GM19372 (cell line): ENCODE results near the gene BIRC2.
"Not testable (repeated sequence)": the region's sequence is repeated elsewhere in the genome, so short reads cannot be mapped to it uniquely, and the experiment has no call there.

Experiments used
- ATAC-seq: cut with Tn5 transposase; IDR thresholded peaks from one replicate; pipeline ENCODE4 v1.9.1; 2021; ENCODE audit warnings: mild to moderate bottlenecking, low read depth, moderate library complexity; ENCODE audit not compliant: unreplicated experiment

The BIRC2 gene

DNA sequence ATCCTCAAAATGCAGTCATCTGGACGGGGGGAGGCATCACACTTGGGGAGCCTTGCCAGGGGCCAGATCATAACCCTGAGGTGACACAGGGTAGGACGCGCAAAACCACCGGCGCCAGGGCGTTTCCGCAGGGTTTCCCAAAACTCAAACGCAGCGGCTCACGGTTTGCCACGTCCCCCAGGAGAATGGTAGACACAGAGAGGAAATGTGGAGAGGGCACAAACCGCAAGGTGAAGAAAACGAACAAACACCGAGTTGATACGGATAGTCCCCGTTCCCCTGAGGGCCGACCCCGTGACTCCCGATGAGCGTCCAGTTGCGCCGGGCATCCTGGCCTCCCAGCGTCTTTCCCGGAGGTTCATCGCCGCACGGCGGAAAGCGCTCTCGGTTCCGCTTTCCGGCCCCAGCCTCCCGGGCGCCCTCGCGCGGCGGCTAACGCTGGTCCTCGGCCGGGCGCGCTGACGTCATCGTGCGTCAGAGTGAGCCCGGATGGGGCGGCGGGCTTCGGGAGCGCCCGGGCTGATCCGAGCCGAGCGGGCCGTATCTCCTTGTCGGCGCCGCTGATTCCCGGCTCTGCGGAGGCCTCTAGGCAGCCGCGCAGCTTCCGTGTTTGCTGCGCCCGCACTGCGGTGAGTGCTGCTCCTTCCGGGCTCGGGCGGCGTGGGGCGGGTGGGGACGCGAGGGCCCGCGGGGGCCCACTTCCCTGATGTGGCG lies at the start of gene BIRC2:
TSS of gene BIRC2 (plus strand) at position 467 of the 714 bp plus-strand sequence. CDS start 2,641 bp downstream, outside the sequence.
- ATAC-seq: peak; percentile 91

DNA sequence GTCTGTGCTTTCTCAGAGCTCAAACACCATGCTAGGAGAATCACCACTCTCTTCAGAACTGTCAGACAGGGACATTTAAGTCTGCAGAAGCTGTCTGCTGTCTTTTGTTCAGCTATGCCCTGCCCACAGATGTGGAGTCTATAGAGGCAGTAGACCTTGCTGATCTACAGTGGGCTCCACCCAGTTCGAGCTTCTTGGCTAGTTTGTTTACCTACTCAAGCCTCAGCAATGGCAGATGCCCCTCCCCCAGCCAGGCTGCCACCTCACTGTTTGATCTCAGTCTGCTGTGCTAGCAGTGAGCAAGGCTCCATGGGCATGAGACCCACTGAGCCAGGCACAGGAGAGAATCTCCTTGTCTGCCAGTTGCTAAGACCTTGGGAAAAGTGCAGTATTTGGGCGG lies 46.2 kb upstream of the BIRC2 start:
- not testable (repeated sequence) for ATAC-seq

DNA sequence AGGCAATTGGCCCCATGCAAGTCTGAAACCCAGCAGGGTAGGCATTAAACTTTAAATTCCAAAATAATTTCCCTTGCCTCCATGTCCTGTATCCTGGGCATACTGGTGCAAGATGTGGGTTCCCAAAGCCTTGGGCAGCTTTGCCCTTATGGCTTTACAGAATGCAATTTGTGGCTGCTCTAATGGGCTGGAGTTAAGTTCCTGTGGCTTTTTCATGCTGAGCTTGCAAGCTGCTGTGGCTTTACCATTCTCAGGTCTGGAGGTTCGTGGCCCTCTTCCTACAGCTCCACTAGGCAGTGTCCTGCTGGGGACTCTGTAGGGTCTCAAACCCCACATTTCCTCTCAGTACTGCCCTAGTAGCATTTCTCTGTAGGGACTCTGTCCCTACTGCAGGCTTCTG lies 44.8 kb upstream of the BIRC2 start:
- ATAC-seq: no peak

DNA sequence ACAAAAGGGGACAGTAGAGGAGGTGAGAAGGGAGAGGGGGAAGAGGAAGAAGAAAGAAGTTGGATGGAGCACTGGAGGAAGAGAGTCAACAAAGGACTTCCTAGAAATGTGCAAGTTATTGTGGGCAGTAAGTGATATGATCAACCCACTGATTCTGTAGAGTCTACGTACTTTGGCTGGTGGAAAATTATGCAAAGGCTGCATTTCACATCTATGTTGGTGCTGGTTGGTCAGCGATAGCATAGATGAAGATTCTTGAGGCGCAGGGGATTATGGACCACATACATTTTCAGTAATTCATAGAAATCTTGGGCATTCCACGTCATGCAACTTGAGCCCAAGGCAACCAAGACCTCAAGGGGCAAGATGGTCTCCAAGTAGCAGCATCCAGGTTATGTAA lies 42.3 kb upstream of the BIRC2 start:
- no peak for ATAC-seq

DNA sequence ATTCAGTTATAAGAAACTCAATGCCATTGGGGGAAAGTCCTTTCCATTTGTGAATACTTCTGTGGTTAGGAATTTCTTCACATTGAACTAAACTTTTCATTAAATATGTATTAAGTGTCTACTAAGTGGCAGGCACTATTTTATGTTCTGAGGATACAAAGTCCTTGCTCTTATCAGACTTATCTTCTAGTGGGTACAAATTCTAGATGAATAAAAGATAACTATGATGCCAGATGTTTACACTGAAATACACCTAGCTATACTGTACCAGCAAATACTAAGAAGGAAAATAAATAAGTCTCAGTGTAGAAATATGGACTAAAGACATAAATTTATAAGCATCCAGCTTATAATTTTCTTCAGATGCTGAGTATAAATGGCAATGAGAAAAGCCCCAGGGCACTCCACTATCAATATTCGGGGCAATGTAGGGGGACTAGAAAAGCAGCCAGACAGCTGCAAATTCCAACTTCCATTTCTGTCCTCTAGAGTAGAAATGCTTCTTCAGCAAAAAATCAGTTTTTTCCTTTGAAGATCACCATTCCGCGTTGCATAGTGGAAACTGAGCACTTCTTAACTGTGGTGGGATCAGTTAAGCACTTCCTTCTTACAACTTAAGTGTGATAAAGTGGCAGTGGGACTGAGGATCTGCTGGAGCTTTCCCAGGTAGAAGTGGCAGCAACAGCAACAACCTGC lies 41.5 kb upstream of the BIRC2 start:
- no peak for ATAC-seq

DNA sequence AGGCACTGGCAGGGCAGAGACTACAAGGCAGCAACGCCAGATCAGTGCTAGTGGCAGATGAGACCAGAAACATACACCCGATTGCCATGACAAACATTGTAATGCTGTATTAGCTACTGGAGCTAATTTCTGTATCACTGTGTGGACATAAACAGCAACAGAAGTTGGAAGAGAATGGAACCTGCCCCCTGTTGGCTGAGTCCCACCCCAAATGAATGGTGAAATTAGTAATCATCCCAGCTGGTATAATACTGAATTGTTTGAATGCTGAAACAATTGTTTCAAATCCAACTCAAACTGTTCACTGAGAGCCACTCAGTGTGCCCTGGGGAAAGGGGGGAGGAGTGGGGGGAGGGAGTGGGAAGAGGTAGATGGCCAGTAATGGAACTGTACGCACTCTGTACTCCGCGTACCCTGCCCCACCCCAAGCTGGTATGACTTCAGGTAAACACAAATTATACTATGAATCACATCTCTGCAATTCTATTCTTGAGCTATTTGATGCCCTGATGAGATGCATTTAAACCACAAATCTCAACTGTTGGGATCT lies 40.9 kb upstream of the BIRC2 start:
- ATAC-seq: no peak

DNA sequence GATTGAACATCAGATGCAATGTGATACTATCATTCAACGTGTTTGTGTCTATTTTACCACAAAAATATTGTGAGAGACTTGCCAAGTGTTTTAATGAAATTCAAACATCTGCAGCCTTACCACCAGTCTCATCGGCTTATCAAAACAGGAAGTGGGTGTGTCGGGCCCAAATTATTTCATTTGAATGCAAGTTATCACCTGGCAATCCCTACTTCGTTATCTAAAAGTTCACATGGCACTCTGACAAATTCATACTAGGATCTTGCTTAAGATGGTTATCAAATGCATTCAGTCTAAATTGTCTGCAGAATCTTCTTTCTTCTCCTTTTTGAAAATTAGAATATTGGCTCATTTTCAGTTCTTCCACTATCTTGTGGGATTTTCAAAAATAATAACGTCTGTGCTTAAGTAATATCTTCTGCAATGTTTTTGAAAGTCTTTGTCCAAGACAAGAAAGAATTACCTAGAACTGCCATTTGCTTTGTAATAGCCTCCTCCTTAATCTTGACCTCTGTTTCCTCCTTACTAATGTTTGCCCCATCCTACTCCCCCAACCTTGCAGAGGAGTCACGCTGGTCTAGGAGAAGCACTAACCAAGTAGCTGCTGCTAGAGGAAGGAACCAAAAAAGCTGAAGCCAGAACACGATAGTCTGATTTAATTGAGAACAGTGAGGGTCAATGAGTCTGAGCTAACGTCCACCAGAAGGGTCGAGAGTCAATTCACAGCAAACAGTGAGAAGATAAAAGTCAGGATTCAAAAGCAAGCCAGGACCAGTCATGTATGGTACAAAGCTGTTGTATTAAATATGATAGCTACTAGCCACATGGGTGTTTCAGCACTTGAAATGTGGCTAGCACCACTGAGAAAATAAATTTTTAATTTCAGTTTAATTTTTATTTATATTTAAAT lies 39.9 kb upstream of the BIRC2 start:
- ATAC-seq: no peak

DNA sequence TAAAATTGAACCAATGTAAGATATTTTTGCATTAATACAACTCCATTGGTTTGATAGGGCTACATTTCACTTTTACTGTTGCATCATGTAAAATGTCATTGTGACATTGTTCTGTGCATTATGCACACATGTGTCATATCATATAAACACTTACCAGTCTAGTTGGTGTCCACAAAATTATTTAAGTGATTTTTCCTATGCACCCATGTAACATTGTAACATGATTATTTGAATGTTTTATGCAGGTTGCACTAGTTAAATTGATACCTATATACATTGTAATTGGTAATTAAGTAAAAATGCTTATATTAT lies 39.3 kb upstream of the BIRC2 start:
- ATAC-seq: no peak

DNA sequence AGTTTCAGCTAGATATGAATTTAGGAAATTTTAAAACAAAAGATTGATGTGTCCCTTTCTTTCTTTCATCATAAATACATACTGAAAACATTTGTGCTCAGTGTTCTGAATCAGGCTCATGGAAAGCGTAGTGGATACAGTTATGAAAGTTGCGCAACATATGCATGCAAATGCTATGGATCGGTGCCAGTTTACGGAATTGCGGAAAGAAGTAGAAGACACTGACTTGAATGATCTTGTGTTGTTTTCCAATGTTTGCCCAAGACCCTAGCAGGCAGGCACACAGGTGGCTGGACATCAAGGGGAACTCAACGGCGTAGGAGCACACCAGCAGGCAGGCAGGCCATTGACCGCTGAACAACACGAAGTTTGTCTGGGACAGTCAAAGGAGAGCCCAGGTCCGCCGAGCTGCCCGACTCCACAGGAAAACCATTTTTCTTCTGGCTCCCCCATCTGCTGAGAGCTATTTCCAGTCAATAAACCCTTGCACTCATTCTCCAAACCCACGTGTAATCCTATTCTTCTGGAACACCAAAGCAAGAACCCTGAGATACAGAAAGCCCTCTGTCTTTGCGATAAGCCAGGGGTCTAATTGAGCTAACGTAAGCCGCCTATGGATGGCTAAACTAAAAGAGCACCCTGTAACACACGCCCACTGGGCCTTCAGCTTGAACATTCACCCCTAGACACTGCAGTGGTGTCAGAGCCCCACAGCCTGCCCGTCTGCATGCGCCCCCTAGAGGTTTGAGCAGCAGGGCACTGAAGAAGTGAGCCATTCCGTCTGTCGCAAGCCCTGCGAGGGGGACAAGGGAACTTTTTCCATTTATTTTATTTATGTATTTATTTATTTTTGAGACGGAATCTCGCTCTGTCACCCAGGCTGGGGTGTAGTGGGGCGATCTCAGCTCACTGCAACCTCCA lies 37.1 kb upstream of the BIRC2 start:
- no peak for ATAC-seq

DNA sequence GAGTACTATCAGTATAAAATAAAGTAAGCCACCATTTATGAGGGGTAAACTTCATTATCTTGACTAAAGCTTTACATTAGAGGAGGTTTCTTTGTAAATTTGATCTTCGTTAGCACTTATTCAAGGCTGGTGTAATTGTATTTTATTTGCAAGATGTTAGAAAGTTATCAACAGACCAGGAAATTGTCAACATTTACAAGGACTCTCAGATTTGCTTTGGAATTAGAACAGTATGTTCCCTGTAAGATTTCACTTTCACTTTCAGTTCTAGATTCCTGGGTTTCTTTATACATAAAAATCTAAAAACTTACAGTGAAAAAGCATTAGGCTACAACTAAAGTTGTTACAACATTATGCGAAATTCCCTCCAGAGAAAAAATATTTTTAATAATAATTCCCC lies 34.3 kb upstream of the BIRC2 start:
- no peak for ATAC-seq

DNA sequence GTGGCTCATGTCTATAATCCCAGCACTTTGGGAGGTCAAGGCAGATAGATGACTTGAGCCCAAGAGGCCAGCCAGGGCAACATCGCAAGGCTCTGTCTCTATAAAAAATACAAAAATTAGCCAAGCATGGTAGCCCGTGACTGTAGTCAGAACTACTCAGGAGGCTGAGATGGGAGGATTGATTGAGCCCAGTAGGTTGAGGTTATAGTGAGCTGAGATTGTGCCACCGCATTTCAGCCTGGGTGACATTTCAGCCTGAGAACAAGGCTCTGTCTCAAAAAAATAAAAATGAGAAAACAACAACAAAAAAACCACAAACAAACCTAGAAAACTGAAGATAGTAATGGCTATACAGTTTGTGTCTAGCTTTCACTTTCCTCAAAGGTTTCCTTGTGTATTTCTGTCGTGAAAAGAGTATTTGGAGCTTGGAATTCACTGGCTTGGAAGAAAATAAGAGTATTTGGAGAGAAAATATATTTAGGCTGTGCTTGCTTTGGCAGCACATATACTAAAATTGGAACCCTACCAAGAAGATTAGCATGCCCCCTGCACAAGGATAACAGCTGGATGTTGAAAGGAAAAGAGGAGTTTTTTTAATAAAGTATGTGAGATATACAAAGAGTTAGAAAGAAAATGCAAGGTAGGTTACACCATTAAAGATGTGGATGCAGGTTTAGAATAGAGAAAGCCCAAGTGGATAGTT lies 33.6 kb upstream of the BIRC2 start:
- no peak for ATAC-seq

DNA sequence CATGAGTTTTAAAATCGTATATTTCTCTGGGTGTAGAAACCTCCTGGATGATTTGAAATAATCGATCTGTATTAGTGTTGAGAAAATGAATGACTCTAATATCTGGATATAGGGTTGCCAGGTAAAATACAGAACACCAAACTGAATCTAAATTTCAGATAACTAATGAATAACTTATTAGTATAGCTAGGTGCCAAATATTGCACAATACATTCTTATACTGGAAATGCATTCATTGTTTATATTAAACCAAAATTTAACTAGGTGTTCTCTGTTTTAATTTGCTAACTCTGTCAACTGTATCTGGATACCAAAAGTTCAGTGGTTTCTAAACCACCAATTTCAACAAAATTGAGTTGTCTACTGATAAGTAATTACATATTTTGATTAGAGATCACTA lies 32.2 kb upstream of the BIRC2 start:
- no peak for ATAC-seq

DNA sequence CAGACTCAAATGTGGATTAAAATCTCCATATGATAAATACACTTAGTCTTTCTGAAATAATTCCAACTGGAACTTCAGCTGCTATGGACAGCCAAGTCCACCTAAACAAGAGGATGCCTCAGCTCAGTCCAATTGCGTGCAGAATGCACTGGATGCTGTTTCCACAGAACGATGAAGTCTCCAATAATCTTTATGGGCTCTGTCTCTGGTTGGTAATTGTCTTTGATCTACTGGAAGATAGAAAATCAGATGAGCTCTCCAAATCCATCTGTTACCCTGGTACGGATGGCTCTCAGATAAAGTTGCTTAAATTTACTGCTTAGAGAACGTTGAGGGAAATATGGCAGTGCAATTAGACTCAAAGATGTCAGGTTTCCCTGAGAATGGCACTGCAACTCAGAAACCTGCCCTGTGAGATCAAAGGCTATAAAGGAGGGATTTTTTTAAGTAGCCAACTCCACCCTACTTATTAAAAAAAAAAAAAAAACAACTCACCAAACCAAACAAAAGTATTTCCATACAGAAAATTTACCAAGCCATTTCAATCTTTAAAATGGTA lies 30.6 kb upstream of the BIRC2 start:
- ATAC-seq: no peak

DNA sequence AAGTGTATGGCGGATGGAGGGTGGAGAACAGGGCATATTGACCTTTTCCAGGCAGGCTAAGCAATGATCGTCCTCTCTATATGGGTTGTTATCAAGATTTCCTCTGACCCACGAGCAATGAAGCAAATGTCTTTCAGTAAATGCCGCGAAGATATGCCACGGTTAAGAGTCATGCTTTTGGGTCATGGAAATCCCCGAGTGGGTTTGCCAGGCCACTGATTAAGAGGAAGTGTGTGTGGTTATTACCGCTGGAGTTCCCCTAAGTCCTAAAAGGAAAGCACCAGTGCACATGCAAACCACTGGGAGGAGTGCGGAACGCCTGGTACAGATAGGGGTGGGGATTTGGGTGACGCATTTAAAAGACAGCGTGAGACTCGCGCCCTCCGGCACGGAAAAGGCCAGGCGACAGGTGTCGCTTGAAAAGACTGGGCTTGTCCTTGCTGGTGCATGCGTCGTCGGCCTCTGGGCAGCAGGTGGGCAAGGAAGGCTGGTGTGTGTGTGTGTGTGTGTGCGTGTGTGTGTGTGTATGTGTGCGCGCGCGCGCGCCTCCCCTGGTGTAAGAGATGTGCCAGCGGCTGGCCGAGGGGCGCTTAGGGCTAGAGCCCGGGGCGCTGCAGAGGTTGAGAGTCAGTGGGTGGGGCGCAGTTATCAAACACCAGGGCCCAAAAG lies 29.8 kb upstream of the BIRC2 start, which contains the start of gene BIRC3:
TSS of gene BIRC3 (plus strand) at position 386 of the 669 bp plus-strand sequence. CDS start 7,026 bp downstream, outside the sequence.
- ATAC-seq: peak; percentile 75

DNA sequence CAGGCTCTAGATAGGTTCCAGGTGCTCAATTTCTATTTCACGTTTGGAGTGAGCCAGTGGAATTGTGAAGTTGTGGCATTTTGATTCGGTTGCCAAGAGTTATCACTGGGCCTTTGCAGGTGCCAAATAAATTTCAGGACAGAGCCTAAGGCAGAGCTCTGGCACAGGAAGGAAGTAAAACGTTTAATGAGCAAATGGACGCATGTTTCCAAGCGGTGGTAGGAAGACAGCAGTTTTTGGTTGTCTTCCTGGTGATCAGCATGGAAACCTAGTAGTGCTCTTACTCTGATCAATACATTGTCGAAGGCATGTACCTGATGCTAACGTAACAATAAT lies 29.3 kb upstream of the BIRC2 start:
- no peak for ATAC-seq

DNA sequence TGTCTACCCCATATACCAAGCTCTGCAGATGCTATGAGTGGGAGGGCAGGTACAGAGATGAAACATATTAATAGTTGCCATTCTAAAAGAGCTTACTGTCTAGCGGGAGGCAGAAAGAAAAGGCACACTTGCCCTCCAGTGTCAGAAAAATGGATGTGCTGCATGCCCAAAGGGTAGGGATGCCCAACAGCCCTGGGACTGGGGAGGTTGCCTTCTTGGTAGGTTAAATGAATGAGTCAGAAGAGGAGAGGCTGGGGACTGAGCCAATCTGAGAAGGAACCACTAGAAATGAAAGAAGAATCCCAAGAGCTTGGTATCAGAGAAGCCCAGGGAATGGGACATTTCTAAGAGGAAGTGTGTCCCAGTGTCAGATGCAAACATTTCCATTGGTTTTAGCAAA lies 28.5 kb upstream of the BIRC2 start:
- ATAC-seq: no peak

DNA sequence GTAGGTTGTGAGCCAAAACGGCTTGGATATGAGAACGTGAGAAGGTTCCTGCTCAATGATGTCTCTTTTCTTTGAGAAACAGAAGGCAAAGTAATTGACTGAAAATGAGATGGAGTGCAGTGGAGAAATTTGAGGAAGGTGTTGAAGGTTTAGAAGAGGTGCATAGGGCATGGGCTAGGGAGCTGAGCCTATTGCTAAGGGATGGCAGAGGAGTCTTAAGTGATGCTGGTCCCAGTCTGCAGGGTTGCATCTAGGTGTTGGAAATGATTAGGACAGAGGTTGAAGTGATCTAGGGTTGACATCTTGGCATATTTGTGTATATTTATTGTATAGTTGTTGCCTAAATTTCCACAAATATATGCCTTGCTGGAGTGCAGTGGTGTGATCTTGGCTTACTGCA lies 27.5 kb upstream of the BIRC2 start:
- no peak for ATAC-seq

DNA sequence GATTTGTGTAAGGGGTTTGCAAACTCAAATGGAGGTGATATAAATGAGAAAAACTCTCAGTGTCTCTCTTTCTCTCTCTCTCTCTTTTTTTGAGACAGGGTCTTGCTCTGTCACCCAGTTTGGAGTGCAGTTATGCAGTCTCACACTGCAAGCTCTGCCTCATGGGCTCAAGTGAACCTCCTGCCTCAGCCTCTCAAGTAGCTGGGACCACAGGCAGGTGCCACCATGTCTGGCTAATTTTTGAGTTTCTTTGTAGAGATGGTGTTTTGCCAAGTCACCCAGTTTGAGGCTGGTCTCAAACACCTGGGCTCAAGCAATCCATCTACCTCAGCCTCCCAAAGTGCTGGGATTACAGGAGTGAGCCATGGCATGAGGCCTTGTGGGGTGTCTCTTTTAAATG lies 26.8 kb upstream of the BIRC2 start:
- ATAC-seq: no peak

DNA sequence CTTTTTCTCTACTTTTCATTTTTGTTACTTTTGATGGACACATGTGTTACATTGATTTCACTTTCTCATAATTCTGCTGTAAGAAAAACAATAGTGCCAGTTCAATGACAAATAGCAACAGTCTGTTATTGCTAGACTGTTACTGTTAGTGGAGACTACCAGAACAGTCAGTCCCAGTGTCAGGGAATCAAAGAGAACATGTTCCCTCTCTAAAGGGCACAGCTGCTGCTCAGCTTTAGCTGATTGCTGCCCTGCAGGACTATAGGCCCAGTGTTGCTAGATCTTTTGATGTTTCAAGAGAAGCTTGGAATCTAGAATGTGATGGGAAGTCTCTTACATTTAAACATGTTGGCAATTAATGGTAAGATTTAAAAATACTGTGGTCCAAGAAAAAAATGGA lies 26.3 kb upstream of the BIRC2 start:
- ATAC-seq: no peak
